ENCODE data around the gene USP47. TPM values are rescaled to one million over a fixed set of nuclear protein-coding genes. Genes with fewer than 3 reads are reported as not detected.

Gene USP47
- total RNA-seq, 1 donor from 2014 or later, result 46.1 TPM

DNA sequence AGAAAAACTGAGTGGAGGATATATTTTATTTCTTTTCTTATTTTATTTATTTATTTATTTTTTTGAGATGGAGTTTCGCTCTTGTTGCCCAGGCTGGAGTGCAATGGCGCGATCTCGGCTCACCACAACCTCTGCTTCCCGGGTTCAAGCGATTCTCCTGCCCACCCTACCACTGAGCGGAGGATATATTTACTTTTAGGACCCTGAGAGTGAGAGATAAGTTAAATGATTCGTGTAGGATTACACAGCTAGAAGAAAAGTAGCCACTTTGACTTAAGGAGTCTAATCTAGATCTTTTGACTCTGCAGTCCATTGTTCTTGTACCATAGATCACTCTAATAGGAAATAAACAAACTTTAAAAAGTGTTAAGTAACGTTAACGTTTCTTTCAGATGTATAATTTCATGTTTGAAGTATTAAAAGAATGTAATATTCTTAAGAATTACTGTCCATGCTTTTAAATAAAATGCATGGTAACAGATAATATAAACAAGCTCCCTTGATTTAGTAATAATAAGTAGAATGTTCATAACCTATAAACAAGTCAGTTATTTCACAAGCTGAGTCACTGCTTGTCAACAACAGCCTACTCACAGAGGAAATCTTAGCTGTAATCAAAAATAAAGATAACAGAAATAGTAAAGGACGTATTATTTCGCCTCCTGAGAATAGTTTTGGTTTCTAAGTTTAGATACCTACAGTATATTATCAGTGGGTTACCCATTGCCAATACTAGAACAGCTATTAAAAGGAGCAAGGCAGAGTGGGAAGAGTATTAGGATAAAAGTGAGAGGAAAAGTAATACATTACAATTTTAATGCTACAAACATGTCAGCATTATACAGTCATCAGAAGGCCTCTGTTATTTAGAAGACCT is 18.6 kb downstream of the USP47 start:
- H3K4me1 Mint-ChIP-seq (ENCODE audit: unreplicated experiment), result peaks cover 31% of the 10 kb centered on the region
- no peak for DNase-seq (ENCODE audit: extremely low spot score, unreplicated experiment)
- TF ChIP-seq, protein P1, sequence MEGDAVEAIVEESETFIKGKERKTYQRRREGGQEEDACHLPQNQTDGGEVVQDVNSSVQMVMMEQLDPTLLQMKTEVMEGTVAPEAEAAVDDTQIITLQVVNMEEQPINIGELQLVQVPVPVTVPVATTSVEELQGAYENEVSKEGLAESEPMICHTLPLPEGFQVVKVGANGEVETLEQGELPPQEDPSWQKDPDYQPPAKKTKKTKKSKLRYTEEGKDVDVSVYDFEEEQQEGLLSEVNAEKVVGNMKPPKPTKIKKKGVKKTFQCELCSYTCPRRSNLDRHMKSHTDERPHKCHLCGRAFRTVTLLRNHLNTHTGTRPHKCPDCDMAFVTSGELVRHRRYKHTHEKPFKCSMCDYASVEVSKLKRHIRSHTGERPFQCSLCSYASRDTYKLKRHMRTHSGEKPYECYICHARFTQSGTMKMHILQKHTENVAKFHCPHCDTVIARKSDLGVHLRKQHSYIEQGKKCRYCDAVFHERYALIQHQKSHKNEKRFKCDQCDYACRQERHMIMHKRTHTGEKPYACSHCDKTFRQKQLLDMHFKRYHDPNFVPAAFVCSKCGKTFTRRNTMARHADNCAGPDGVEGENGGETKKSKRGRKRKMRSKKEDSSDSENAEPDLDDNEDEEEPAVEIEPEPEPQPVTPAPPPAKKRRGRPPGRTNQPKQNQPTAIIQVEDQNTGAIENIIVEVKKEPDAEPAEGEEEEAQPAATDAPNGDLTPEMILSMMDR (IDR thresholded peaks at IDR 0.05), result no peak
- no peaks in the 10 kb centered on the region for H3K36me3 Mint-ChIP-seq (ENCODE audit: unreplicated experiment)
- H3K27me3 Mint-ChIP-seq (ENCODE audit: unreplicated experiment), result no peaks in the 10 kb centered on the region
- H3K4me3 Mint-ChIP-seq (ENCODE audit: unreplicated experiment), result no peak overlapping the region
- H3K9me3 Mint-ChIP-seq (ENCODE audit: unreplicated experiment), result no peaks in the 10 kb centered on the region
- no peak overlapping the region for H3K27ac Mint-ChIP-seq (ENCODE audit: unreplicated experiment)

DNA sequence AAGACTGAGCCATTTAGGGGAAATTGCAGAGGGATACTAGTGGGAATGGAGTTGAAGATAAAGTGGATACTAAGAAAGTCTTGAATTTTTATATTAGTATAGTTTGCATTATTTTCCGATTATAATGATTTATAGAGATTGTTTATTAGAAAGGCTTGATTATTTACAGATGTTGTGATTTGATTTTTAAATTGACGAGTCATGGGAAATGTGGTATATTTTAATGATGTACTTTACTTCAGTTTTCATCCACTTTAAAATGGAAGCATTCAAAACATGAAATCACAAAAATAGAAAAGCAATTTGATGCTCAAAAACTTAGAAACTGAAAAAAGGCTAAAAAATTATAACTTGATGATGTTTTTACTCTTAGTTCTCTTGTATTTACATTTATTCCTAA is 21.2 kb downstream of the USP47 start:
- peaks cover 10% of the 10 kb centered on the region for H3K36me3 Mint-ChIP-seq (ENCODE audit: unreplicated experiment)
- H3K27me3 Mint-ChIP-seq (ENCODE audit: unreplicated experiment), result no peaks in the 10 kb centered on the region
- TF ChIP-seq, protein P1 (IDR thresholded peaks at IDR 0.05), result no peak
- H3K9me3 Mint-ChIP-seq (ENCODE audit: unreplicated experiment), result peaks cover 4% of the 10 kb centered on the region
- H3K4me3 Mint-ChIP-seq (ENCODE audit: unreplicated experiment), result no peak overlapping the region
- no peak overlapping the region for H3K27ac Mint-ChIP-seq (ENCODE audit: unreplicated experiment)
- H3K4me1 Mint-ChIP-seq (ENCODE audit: unreplicated experiment), result peaks cover 25% of the 10 kb centered on the region
- DNase-seq (ENCODE audit: extremely low spot score, unreplicated experiment), result no peak

DNA sequence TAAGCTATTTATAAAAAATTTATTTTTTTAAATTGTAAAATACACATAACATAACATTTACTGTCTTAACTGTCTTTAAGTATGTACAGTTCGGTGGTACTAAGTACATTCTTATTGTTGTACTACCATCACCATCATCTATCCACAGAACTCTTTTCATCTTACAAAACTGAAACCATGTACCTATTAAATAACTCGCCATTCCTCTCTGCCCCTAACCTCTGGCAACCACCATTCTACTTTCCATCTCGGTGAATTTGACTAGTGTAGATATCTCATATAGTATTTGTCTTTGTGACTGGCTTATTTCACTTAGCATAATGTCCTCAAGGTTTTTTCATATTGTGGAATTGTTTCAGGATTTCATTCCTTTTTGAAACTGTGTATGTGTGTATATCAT is 22.6 kb downstream of the USP47 start:
- Mint-ChIP-seq H3K4me1 (ENCODE audit: unreplicated experiment) (peaks cover 18% of the 10 kb centered on the region), H3K27me3 (ENCODE audit: unreplicated experiment) (no peaks in the 10 kb centered on the region), H3K4me3 (ENCODE audit: unreplicated experiment) (no peak overlapping the region), H3K36me3 (ENCODE audit: unreplicated experiment) (peaks cover 17% of the 10 kb centered on the region), H3K9me3 (ENCODE audit: unreplicated experiment) (peaks cover 10% of the 10 kb centered on the region), H3K27ac (ENCODE audit: unreplicated experiment) (no peak overlapping the region)
- DNase-seq (ENCODE audit: extremely low spot score, unreplicated experiment), result no peak
- TF ChIP-seq, protein P1 (IDR thresholded peaks at IDR 0.05), result no peak

DNA sequence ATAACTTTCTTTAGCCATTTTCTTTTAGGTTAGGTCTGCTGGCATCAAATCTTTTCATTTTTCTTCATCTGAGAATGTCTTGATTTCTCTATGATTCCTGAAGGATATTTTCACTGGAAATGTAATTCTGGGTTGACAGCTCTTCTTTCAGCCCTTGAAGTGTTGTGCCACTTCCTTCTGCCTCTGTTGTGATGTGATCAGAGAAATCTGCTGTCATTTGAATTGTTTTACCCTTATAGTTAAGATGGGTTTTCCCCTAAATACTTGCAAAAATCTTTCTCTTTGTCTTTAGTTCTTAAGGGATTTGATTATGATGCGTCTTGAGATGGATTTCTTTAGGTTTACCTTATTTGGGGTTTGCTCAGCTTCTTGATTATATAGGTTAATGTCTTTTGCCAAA is 23.0 kb downstream of the USP47 start:
- Mint-ChIP-seq H3K27ac (ENCODE audit: unreplicated experiment) (no peak overlapping the region), H3K27me3 (ENCODE audit: unreplicated experiment) (no peaks in the 10 kb centered on the region), H3K36me3 (ENCODE audit: unreplicated experiment) (peaks cover 17% of the 10 kb centered on the region), H3K4me1 (ENCODE audit: unreplicated experiment) (peaks cover 16% of the 10 kb centered on the region), H3K4me3 (ENCODE audit: unreplicated experiment) (no peak overlapping the region), H3K9me3 (ENCODE audit: unreplicated experiment) (peaks cover 13% of the 10 kb centered on the region)
- TF ChIP-seq, protein P1 (IDR thresholded peaks at IDR 0.05), result no peak
- no peak for DNase-seq (ENCODE audit: extremely low spot score, unreplicated experiment)

DNA sequence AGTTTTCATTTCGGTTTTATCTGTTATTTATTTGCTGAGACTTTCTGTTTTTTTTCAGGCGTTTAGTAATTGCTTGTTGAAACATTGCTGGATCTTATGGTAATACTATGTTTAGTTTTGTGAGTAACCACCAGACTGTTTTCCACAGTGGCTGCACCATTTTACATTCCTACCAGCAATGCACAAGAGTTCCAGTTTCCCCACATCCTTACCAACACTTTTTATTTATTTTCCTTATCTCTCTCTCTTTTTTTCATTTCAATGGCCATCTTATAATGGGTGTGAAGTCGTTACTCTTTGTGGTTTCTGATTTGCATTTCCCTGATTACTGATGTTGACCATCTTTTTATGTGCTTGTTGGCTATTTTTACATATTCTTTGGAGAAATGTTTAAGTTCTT is 23.7 kb downstream of the USP47 start:
- no peaks in the 10 kb centered on the region for H3K27me3 Mint-ChIP-seq (ENCODE audit: unreplicated experiment)
- H3K27ac Mint-ChIP-seq (ENCODE audit: unreplicated experiment), result no peak overlapping the region
- H3K4me1 Mint-ChIP-seq (ENCODE audit: unreplicated experiment), result peaks cover 21% of the 10 kb centered on the region

More for the DNA sequence above, 23.7 kb downstream of the USP47 start:
- Mint-ChIP-seq H3K36me3 (ENCODE audit: unreplicated experiment) (peaks cover 17% of the 10 kb centered on the region), H3K4me3 (ENCODE audit: unreplicated experiment) (no peak overlapping the region), H3K9me3 (ENCODE audit: unreplicated experiment) (peaks cover 13% of the 10 kb centered on the region)
- TF ChIP-seq, protein P1 (IDR thresholded peaks at IDR 0.05), result no peak
- DNase-seq (ENCODE audit: extremely low spot score, unreplicated experiment), result no peak
